Breast epithelium (tissue), 4 donors: Measurements from ENCODE around the gene FRMD3. TPM values are rescaled to one million over a fixed set of nuclear protein-coding genes. Genes with fewer than 3 reads are reported as not detected.
A peak's percentile ranks its signal among the peaks of the same experiment; 100 is the strongest.

Source experiments
- DNase-seq, 2 donors: peaks; one replicate each; pipeline ENCODE4 v3.0.0-alpha.2; 2019; ENCODE audit warnings: low spot score in 2 of 2
- H3K27ac ChIP-seq, 2 donors: fragments of 200-600 bp; sonication (generic) in 1 of 2; one replicate each; pipeline ENCODE4 v1.5.1; 2016 to 2019; ENCODE audit warnings: mild to moderate bottlenecking in 1 of 2
- H3K27me3 ChIP-seq, 2 donors: fragments of 200-600 bp; sonication (generic) in 1 of 2; one replicate each; pipeline versions ENCODE4 v1.5.1 to v1.6.0; 2017 to 2019; ENCODE audit warnings: control low read depth in 1 of 2, mild to moderate bottlenecking in 1 of 2
- H3K36me3 ChIP-seq: fragments of 200-600 bp; one replicate; pipeline ENCODE4 v1.5.1; 2019
- H3K4me1 ChIP-seq, 2 donors: fragments of 200-600 bp; sonication (generic); one replicate each; pipeline ENCODE4 v1.5.1; 2016 to 2019; ENCODE audit warnings: control low read depth in 1 of 2
- H3K4me3 ChIP-seq, 3 donors: fragments of 200-600 bp; sonication (generic); 1 replicate in 2 of 3; 2 replicates in 1 of 3; pipeline ENCODE4 v1.5.1; 2016 to 2019; ENCODE audit warnings: mild to moderate bottlenecking in 3 of 3, moderate library complexity in 2 of 3
- H3K9me3 ChIP-seq, 2 donors: fragments of 200-600 bp; sonication (generic) in 1 of 2; one replicate each; pipeline ENCODE4 v1.5.1; 2016 to 2019; ENCODE audit warnings: control low read depth in 1 of 2
- POLR2A ChIP-seq: fragments of 450-650 bp; IDR thresholded peaks from one replicate; pipeline ENCODE4 v1.6.1; 2016; ENCODE audit warnings: antibody characterized with exemption, mild to moderate bottlenecking, moderate library complexity
- POLR2AphosphoS5 ChIP-seq, 3 donors: sonication (generic); formaldehyde crosslinking; IDR thresholded peaks; one replicate each; pipeline ENCODE4 v1.6.1; 2017; ENCODE audit warnings: antibody characterized with exemption in 3 of 3
- intact Hi-C: fragments of 100-400 bp; cut with DNase I; formaldehyde crosslinking; loops from one replicate; pipeline ENCODE4 v1.15.1; 2023; ENCODE audit warnings: low total_unique reads
- total RNA-seq, 3 donors: library from RNA; depleted of rRNA; stranded (reverse); fragments of >200 nt; gene quantifications; one replicate each; pipeline ENCODE4 v1.1.0, GENCODE V29; 2016
- TF ChIP-seq, protein P1 (sequence below), 3 donors: fragments of 450-650 bp; IDR thresholded peaks; one replicate each; pipeline ENCODE4 v1.5.1; 2016 to 2017; ENCODE audit warnings: antibody characterized with exemption in 3 of 3, mild to moderate bottlenecking in 3 of 3, moderate library complexity in 3 of 3

Gene FRMD3
- total RNA-seq, 3 donors from 2014 or later: 6.3 to 14.1 (median 14.1) TPM

- DNase-seq: peak in 1 of 2 donors; percentile 20
- Histone ChIP-seq H3K9me3 (no peaks in the 10 kb centered on the region), H3K27me3 (no peaks in the 10 kb centered on the region), H3K27ac (no peak overlapping the region), H3K36me3 (no peaks in the 10 kb centered on the region), H3K4me3 (no peak overlapping the region), H3K4me1 (no peaks in the 10 kb centered on the region)
- intact Hi-C loops: loop anchor here (1.0 kb wide), 1 partner anchor 8 kb away; no protein-coding TSS in a partner anchor
- TF ChIP-seq, protein P1, sequence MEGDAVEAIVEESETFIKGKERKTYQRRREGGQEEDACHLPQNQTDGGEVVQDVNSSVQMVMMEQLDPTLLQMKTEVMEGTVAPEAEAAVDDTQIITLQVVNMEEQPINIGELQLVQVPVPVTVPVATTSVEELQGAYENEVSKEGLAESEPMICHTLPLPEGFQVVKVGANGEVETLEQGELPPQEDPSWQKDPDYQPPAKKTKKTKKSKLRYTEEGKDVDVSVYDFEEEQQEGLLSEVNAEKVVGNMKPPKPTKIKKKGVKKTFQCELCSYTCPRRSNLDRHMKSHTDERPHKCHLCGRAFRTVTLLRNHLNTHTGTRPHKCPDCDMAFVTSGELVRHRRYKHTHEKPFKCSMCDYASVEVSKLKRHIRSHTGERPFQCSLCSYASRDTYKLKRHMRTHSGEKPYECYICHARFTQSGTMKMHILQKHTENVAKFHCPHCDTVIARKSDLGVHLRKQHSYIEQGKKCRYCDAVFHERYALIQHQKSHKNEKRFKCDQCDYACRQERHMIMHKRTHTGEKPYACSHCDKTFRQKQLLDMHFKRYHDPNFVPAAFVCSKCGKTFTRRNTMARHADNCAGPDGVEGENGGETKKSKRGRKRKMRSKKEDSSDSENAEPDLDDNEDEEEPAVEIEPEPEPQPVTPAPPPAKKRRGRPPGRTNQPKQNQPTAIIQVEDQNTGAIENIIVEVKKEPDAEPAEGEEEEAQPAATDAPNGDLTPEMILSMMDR (IDR thresholded peaks at IDR 0.05): no peak
- TF ChIP-seq POLR2AphosphoS5 (IDR thresholded peaks at IDR 0.05) (no peak), POLR2A (no peak)
Observed at GRCh38 chr9:83327750-83328622, 210.2 kb downstream of the FRMD3 start.

DNA sequence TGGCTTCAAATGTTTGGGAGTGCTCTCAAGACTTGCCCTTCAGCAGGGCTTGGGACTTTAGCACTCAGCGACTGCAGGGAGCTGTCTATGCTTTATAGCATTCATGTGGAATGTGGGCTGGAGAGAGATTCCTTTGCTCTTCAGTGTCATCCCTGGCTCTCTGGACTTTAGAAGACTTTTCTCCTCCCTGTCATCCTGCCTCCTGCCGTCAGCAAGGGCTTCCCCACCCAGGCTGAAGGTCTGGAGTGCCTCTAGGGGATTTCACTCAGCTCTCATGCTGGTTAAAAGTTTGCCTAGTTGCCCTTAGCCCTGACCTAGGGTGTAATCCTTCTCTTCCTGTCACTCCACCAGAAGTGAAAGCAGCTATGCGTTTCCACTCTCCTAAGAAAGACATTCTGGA is 210.9 kb downstream of the FRMD3 start:
- Histone ChIP-seq H3K27ac (no peak overlapping the region), H3K27me3 (no peaks in the 10 kb centered on the region), H3K36me3 (no peaks in the 10 kb centered on the region), H3K4me3 (no peak overlapping the region), H3K9me3 (no peaks in the 10 kb centered on the region), H3K4me1 (no peaks in the 10 kb centered on the region)
- intact Hi-C loops: no loop called here
- TF ChIP-seq POLR2AphosphoS5 (IDR thresholded peaks at IDR 0.05) (no peak), POLR2A (no peak)
- TF ChIP-seq, protein P1 (IDR thresholded peaks at IDR 0.05): no peak
- no peak for DNase-seq

DNA sequence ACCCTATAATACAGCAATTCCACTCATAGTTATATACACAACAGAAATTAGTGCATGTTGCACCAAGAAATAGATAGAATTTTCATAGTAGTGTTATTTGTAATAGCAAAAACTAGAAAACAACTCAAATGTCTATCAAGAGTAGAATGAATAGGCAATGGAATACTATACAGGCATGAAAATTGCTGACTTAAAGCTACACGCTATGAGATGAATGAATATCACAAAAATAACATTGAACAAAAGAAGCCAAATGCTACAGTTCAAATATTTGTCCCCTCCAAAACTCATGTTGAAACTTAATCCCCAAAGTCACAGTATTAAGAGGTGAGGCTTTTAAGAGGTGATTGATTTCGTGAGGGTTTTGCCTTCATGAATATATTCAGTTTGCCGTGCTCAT is 215.1 kb downstream of the FRMD3 start:
- Histone ChIP-seq H3K4me1 (no peaks in the 10 kb centered on the region), H3K4me3 (no peak overlapping the region), H3K36me3 (no peaks in the 10 kb centered on the region), H3K27ac (no peak overlapping the region), H3K9me3 (no peaks in the 10 kb centered on the region), H3K27me3 (no peaks in the 10 kb centered on the region)
- no peak for DNase-seq
- TF ChIP-seq, protein P1 (IDR thresholded peaks at IDR 0.05): no peak
- no peak for TF ChIP-seq POLR2AphosphoS5 (IDR thresholded peaks at IDR 0.05)
- TF ChIP-seq POLR2A: no peak
- intact Hi-C loops: no loop called here

GRCh38 chr9:83322438-83322837 is 215.8 kb downstream of the FRMD3 start:
- no peak overlapping the region for H3K27ac ChIP-seq
- H3K36me3 ChIP-seq: no peaks in the 10 kb centered on the region
- H3K4me3 ChIP-seq: no peak overlapping the region
- no peak for DNase-seq
- no peaks in the 10 kb centered on the region for H3K4me1 ChIP-seq
- no peaks in the 10 kb centered on the region for H3K27me3 ChIP-seq
- TF ChIP-seq, protein P1 (IDR thresholded peaks at IDR 0.05): no peak
- TF ChIP-seq POLR2AphosphoS5 (IDR thresholded peaks at IDR 0.05): no peak
- TF ChIP-seq POLR2A: no peak
- intact Hi-C loops: no loop called here
- H3K9me3 ChIP-seq: no peaks in the 10 kb centered on the region

DNA sequence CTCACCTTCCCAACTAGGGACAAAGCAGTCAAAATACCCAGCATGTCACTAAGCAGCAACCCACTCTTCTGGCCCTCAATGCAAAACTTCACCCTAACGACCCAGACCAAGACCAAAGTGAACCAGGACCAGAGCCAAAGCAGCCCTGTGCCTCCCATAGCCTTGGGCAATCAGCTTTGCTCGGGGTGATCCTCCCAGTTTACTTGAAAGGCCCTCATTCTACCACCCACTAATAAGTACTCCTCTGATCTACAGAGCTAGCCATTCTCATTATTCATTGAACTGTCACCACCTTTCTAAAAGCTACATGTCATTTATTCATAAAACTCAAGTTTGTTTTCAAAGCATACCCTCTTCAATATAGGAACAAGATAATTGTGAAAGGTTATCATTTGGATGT is 221.0 kb downstream of the FRMD3 start:
- Histone ChIP-seq H3K27ac (no peak overlapping the region), H3K9me3 (no peaks in the 10 kb centered on the region), H3K36me3 (no peaks in the 10 kb centered on the region), H3K27me3 (no peaks in the 10 kb centered on the region), H3K4me3 (no peak overlapping the region), H3K4me1 (no peaks in the 10 kb centered on the region)
- no peak for DNase-seq
- intact Hi-C loops: no loop called here
- TF ChIP-seq POLR2AphosphoS5 (IDR thresholded peaks at IDR 0.05): no peak
